ENCODE measurements around the gene VSNL1.

Gene VSNL1

DNA sequence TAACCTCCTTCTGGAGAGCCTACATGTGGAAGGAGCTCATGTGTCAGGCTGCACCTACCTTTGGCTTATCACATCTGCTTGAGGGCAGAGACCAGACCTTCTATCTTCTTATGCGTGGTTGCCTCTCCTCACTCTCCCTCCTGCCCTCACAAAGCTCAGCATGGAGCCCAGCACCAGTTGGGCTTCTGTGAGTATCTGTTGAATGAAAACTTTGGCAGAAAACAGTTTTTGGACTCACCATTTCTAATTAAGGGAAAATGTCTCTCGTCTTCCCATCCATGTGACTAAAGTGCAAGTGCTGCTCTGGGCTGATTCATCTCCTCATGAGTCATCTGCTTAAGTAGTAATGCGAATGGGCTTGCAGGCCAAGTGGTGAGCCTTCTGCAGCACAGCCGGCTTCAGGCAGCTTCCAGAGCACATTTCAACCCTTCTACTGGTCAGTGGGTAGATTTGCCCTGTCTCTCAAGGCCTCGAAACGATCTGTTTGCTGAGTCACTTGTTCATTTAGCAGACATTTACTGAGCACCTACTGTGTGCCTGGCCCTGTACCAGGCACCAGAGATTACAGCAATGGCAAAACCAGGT is 102.6 kb downstream of the VSNL1 start:
- DNase-seq (ENCODE audit: low read depth in 2 of 3, low spot score in 1 of 3) = peak in 1 of 3 donors; percentile 7

DNA sequence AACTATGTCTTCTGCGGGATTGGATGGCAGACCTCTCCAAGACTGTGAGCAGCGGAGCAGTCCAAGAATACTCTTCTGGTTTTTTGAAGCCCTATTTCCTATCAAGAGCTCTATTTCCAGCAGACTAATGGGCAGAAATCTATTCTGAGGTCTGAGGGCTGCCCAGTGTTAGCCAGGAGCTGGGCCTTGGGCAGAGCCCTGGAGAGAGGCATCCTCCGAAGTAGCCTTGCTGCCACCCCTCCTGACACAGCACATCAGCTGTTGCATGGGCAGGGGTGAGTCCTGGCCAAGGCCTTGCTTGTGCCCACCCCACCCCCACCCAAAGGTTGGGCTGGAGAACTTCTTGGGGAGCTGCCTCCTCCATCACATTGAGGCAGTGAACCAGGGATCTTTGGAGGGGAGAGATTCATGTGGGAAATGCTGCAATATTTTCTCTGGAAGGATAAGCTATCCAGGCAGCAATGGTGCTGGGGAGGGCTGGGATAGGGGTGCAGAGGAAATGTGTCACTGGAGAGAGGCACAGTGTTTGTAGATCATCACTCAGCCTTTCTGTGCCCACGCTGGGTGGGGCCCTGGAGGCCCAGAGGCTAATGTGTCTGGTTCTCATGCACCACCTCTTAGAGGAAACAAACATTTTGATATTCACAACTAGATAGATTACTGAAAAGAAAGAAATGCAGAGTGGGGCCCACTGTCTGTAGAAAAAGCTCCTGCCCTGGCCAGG is 104.7 kb downstream of the VSNL1 start:
- no peak for DNase-seq (ENCODE audit: low read depth in 2 of 3, low spot score in 1 of 3)

DNA sequence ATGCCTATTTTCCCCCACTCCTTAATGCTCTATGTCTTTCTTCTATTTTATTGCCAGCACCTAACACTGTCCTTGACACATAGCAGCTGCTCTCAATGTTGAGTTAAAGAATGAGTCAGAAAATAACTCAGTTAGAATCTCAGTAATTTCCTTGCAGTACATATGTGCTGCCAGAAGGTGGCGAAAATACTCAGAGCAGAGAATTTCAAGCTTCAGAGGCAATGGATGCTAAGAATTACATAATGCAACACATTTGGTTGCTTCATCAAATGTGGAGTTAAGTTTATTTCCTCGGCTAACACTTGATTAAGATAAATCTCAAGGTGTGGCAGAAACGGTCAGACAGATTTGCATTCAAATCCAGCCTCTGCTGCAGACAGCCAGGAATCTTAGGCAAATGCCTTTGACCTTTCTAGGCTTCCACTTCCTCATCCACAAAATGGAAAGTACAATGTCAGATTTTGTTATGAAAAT is 105.6 kb downstream of the VSNL1 start:
- peak in 2 of 3 donors; percentile 37 to 62 for DNase-seq (ENCODE audit: low read depth in 2 of 3, low spot score in 1 of 3)

DNA sequence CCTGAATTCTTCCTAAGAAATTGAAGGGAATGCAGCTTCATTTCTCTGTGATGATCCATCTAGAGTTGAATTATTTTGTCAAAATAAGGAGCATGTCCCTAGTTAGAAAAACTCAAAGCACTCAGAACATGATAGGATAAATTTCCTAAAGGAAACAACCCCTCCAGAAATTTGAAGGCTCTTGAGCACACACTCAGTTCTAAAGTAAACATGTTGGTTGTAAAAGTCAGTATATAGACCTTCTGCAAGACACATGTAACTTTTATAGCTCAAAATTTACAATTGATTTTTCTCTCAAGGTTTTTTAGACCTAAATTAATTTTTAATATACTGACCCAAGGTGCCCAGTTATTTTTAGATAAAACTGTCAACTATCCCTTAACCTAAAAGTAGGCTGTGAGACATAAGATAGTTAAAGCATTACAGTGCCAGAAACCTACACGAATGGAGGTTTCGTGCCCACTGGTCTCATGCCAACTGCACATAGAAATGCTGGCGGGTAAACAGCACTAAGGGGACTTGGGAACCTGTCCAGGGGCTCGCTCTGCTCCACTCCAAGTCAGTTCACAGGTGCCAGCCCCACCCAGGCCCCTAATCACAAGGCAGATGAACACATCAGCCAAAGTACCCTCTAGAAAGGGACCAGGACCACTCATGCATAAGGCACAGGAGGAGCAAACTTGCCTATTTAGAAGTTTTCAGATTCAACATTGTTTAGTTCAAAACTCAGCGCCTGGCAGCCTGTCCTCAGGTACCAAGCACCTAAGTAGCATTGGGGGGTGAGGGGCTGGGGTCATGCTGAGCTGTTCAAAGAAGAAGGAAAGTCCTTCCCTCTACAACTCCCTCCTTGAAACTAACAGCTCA is 106.6 kb downstream of the VSNL1 start:
- DNase-seq (ENCODE audit: low read depth in 2 of 3, low spot score in 1 of 3) = no peak

DNA sequence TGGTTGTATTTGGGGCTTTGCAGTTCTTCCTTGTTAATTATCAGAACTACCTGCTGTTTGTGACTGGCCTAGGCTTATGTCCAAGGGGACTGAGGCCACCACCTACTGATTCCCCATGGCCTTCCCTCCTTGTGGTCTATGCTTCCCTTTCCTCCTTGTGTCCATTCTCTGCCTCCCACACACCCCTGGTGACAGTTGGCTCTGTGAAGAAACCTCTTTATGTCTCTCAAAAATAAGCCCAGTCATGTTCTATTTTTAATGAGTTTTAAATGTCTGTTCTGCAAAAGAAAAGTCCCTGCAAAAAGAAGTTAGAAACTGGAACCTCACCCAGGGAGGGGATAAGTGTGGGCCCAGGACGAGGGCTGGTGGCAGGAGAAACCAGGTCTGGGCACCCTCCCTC is 108.1 kb downstream of the VSNL1 start:
- no peak for DNase-seq (ENCODE audit: low read depth in 2 of 3, low spot score in 1 of 3)

DNA sequence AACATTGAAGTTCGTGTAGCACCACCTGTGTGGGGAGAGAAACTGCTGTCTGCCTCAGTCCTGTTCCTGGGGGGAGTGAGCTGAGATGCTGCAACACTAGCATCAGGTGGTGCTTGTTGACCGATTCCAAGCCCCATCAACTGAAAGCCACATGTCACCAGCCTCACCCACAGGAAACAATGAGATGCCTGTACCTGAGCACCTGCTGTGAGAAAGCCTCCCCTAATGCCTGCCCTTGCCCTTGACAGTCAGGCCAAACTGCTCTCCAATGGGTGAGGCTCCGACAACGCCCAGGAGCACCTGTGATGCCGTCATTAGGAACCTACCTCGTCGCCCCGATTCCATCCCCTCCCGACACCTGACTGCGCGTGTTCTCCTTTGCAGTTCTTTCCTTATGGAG is 108.5 kb downstream of the VSNL1 start:
- DNase-seq (ENCODE audit: low read depth in 2 of 3, low spot score in 1 of 3) = no peak

DNA sequence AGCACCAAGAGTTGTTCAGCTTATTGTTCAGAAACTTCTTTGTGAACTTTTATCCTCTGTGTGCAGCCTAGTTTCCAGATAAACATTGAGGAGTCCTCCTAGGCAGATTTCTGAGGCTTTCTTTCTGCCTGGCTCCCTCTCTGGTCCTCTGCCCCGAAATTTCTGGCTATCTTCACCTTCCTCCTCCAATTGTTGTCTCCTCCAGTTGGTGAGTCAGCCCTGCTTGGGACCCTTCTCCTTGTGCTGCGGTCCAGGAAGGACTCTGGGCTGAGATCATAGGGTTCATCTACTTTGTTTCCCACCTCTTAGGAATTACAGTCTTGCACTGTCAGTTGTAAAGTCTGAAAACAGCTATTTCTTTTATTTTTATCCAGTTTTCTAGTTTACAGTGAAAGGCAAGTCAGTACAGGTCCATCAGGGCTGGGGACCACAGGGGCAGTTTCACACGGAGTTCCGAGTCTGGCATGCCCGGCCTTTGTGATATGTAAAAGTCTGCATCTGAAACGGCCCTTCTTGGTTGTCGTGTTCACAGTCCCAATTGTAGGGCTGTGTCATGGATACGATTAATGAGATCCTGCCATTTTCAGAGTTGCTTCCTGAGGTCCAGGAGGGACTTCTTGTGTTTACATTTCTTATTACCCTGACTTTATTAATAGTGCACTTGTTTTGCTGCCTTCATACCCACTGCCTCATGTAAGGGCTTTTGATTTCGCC is 112.3 kb downstream of the VSNL1 start:
- DNase-seq (ENCODE audit: low read depth in 2 of 3, low spot score in 1 of 3) = no peak

DNA sequence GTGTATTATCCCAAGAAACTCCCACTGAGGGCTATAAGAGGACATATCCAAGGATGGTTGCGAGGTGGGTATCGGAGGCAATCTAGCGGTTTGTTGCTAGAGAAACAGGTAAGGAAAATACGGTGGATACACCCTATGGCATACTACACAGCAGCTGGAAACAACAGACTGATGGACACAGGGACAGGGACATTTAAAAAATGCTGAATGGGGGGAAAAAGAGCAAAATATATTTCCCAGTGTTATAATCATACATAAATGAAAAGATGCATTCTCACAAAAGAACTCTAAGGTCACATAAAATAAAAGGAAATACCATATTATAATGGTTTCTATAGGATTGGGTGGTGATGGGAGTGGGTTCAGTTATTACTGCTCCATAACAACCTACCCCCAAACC is 117.3 kb downstream of the VSNL1 start:
- DNase-seq (ENCODE audit: low read depth in 2 of 3, low spot score in 1 of 3) = no peak

DNA sequence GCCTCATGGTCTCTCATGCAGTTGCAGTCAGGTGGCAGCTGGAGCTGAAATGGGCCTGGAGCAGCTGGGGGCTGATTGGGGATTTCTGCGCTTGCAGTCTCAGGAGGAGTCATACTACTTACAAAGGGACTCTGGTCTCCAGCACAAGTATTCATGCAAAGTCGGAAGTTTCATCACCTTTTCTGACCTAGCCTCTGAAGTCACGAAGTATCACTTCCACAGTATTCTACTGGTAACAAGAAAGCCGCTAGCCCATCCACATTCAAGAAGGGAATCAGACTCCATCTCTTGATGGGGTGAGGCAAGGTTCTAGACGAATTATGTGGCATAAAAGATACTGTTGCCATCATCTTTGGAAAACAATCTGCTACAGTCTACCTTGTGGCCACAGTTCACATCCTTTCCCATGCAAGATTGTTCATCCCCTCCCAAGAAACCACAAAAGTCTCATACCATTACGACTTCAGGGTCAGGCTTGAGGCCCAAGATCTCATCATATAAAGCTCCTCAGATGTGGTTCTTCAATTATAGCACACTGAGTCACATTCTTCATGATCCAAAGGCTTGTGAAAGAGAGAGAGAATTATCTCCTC is 117.9 kb downstream of the VSNL1 start:
- peak in 2 of 3 donors; percentile 3 to 6 for DNase-seq (ENCODE audit: low read depth in 2 of 3, low spot score in 1 of 3)

DNA sequence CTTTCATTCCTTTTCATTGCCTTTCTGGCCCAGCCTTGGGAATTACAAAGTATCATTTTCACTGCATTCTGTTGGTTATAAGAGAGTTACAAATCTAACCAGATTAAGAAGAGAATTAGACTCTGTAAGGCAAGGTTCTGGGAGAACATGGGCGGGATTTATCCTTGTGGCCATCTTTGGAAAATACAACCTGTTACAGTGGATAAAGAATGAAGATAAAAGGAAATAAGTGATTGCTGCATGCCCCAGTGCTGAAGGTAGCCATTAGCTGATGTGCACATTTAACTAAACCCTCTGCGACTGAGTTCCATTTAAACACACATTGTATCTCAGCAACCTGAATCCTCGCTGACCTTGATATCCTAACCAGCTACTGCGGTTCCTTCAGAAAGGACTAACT is 119.7 kb downstream of the VSNL1 start:
- no peak for DNase-seq (ENCODE audit: low read depth in 2 of 3, low spot score in 1 of 3)

DNA sequence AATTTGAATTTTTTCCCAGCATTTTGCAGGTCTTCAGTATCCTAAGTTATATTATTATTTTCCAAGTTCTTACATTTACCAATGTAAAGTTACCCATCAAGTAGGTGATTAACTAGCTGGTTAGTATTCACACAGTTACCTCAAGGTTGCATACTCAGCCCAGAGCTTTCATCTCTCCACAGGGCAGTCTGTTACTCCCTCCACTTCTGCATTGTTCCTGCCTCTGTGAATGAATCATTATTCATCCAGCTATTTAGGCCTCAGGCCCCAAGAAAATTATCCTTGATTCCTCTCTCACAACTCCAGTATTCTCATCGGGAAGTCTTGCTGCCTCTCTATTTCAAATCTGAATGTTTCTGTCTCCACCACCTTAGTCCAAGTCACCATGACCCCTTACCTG is 121.0 kb downstream of the VSNL1 start:
- no peak for DNase-seq (ENCODE audit: low read depth in 2 of 3, low spot score in 1 of 3)

DNA sequence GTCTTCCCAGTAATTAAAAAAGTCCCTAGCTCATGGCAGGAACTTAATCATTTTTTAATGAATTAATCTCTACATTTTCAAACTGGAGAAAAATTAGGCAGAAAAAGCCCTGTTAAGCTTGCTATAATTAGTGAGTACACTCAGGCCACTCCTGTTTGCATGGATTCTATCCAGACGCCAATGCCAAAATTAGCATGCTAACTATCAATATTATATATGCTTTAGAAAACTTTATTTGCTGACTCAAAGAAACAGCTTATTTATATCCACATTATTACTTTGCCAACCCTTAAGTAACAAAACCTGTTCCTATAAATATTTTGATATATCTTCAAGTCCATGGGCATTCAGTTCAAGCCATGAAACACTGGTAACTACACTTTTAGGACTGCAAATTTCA is 122.2 kb downstream of the VSNL1 start:
- no peak for DNase-seq (ENCODE audit: low read depth in 2 of 3, low spot score in 1 of 3)

DNA sequence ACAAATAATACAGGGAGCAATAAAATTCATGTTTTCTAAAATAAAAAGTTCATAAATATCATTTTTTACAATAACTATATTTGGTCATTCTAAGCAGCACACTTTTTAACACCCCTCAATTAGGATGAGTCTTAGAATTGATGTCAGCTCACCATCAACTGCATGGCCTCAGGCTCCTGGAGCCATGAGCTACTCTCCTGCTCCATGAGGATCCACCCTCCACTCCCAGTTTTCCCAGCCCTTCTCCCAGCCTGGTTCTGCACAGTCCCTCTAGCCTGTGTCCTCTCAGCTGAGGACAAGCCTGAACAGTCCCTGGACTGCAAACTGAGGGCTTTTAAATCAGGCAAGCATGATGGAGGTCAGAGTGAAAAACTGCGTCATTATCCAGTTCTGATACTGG is 124.0 kb downstream of the VSNL1 start:
- no peak for DNase-seq (ENCODE audit: low read depth in 2 of 3, low spot score in 1 of 3)

DNA sequence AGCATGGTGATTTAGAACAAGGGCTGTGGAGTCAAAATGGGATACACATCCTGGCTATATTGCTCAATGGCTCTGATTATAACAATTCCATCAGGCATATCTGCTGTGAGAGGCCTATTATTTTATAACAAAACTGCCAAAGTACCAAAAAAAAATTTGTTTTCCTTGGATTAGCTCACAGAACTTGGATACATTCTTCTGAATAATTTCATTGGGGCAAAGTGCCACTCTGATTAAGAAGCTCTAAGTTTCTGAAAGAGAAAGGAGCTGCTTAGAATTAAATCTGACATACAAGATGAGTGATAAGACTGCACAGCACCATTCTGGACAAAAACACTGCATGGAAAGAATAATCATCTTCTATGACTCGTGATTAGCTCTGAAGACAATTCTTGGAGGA is 127.4 kb downstream of the VSNL1 start:
- DNase-seq (ENCODE audit: low read depth in 2 of 3, low spot score in 1 of 3) = no peak

DNA sequence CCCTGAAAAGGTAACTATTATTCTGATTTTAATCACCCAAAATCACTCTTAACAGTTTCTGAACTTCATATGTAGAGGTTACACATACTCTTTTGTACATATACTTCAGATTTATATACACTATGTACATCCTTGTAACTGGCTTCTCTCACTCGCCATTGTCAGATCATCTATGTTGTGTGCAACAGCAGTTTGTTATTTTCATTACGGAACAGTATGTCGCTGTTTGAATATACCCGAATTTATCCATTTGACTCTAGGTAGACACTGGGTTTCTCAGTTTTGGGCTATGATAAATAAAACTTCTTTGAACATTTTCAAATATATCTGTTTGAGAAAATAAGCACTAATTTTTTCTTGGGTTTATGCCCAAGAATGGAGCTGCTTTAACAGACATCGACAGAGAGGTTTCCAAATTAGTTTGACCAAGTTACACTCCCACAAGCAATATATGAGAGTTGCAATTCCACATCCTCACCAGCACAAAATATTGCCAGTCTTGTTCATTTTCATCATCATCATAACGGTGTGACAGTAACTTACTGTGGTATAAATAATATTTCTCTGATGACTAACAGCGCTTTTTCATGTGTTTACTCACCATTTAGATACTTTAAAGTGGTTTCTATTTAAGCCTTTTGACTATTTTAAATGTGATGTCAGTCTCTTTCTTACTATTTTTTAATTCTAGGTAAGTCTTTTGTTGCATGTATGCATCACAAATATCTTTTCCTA is 132.3 kb downstream of the VSNL1 start:
- no peak for DNase-seq (ENCODE audit: low read depth in 2 of 3, low spot score in 1 of 3)

DNA sequence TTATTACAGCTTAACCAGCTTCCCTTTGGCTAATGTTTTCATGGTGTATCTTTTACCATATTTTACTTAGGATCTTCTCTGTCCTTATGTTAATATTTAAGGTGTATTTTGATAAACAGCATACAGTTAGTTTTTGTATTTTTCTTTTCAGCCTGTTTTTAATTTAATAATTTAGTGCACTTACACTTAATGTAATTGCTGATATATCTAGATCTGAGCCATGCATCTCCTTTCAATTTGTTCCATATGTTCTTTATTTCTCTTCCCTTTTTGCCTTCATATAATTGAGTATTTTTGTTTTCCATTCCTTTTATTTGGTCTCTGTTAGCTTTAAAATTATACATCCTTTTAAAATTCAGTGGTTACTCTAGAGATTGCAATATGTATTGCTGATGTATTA is 134.3 kb downstream of the VSNL1 start:
- DNase-seq (ENCODE audit: low read depth in 2 of 3, low spot score in 1 of 3) = no peak

DNA sequence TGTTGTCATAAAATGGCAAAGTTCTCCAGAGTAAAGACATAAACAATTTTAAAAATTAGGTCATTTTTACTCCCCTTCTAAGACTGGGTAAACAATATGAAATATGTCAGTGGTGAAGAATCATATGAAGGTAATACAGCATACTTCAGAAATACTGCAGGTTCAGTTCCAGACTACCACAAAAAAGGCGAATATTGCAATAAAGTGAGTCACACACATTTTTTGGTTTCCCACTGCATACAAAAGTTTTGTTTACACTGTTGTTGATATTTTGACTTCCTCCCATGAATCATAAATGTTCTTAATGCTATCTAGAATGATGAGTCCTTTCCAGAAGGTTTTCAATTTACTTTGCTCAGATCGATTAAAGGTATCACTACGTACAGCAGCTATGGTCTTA is 139.6 kb downstream of the VSNL1 start:
- no peak for DNase-seq (ENCODE audit: low read depth in 2 of 3, low spot score in 1 of 3)

DNA sequence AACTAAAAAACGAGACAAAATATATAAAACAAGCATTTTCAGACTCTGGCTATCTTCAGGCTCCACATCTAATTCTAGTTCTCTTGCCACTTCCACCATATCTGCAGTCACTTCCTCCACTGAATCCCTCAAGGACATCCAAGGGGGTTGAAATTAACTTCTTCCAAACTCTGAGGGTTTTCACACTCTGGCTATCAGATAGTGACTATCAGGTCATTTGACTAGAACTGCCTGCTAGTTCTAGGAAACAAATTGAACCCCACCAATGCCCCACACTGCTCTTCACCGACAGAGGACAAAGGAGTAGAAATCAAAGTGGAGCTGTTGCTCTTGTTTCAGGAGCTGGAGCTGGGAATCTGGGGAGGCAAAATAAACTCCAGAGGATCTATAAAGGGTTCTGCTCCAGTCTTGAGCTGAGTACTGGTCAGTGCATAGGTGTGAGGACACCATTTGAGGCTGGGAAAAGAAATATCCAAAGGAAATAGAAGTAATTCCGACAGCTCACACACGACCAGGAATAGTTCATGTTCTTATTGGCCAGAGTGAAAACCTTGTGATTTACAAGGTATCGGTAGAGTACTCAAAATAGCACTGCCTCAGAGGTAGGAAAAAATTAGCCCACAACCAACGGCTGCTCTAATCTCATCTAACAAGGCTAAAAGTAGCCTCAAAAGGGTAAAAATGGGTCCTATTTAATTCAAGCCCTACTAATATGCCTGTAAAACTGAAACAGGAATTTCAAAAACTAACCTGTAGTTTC is 141.8 kb downstream of the VSNL1 start:
- no peak for DNase-seq (ENCODE audit: low read depth in 2 of 3, low spot score in 1 of 3)

DNA sequence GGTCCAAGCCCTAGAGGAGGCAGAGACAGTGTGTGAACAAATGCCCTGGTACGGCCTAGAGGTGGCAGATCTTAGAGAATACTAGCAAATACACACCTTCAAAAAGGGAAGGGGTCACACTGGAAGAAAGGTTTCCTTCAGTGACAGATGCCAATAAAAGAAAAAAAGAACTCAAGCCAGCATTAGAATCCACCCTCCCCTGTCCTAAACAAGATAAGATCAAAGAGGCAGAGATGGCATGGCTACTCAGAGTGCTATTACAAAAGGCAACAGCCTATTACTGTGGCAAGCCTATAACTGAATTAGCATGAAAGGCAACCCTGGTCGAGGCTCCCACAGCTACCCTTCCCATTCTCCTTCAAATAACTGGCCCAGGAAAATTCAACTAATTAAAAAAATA is 143.5 kb downstream of the VSNL1 start:
- DNase-seq (ENCODE audit: low read depth in 2 of 3, low spot score in 1 of 3) = no peak

DNA sequence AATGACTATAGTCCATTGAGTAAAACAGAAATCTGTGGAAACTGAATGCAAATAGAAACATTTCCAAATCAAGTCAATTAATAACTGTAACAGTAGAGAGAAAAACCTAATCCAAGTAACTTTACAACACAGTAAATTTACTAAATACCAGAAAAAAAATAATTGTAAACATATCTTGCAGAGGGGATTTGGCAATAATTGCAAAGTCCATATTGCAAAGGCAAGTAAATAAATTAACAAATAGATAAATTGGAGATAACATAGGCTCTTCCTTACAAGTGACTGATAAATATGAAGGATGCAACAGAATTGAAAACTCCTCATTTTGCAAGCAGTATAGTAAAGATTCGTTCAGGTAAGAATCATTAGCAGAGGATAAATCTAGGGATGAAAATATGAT is 148.1 kb downstream of the VSNL1 start:
- no peak for DNase-seq (ENCODE audit: low read depth in 2 of 3, low spot score in 1 of 3)

Data from stimulated activated CD4-positive, alpha-beta T cell treated with anti-CD3 and anti-CD28 coated beads, Interleukin-12 subunit alpha, Interleukin-12 subunit beta, amount 100 ng/mL, for 48 hours (primary cell).